NOMO-1 treated with DMSO at 0.1 percent for 48 hours (cell line): ENCODE measurements around the gene TRMT44.

Source experiments
- DNase-seq: peaks from one replicate; lab custom pipeline; 2025; ENCODE audit not compliant: unreplicated experiment; lab: John Stamatoyannopoulos, UW

TRMT44 gene

GRCh38 chr4:8433136-8433535, 7.4 kb upstream of the TRMT44 start:
- DNase-seq, result no peak

- no peak for DNase-seq
These were observed 6.1 kb upstream of the TRMT44 start for GRCh38 chr4:8434251-8435073.

- DNase-seq, result no peak
These were observed 4.9 kb upstream of the TRMT44 start for GRCh38 chr4:8435656-8436121.

- DNase-seq, result no peak
These were observed 3.3 kb upstream of the TRMT44 start for GRCh38 chr4:8437281-8437680.

- DNase-seq, result no peak
These were observed 1.8 kb upstream of the TRMT44 start for GRCh38 chr4:8438743-8439142.

GRCh38 chr4:8439168-8439567, 1.4 kb upstream of the TRMT44 start:
- DNase-seq, result no peak

- DNase-seq, result peak; percentile 64
These were observed 574 bp upstream of the TRMT44 start for GRCh38 chr4:8439914-8440491.

GRCh38 chr4:8441499-8442091, 1.0 kb downstream of the TRMT44 start:
- no peak for DNase-seq

- DNase-seq, result no peak
These were observed 2.2 kb downstream of the TRMT44 start for GRCh38 chr4:8442596-8443358.

- DNase-seq, result no peak
These were observed 3.2 kb downstream of the TRMT44 start for GRCh38 chr4:8443801-8444200.

GRCh38 chr4:8446122-8446521, 5.5 kb downstream of the TRMT44 start:
- DNase-seq, result no peak

- no peak for DNase-seq
These were observed 11.0 kb downstream of the TRMT44 start for GRCh38 chr4:8451440-8452182.

GRCh38 chr4:8453957-8454356, 13.4 kb downstream of the TRMT44 start:
- no peak for DNase-seq

GRCh38 chr4:8457646-8458252, 17.2 kb downstream of the TRMT44 start:
- no peak for DNase-seq

GRCh38 chr4:8459867-8460445, 19.4 kb downstream of the TRMT44 start:
- DNase-seq, result no peak

- no peak for DNase-seq
These were observed 20.5 kb downstream of the TRMT44 start for GRCh38 chr4:8461086-8461485.

- no peak for DNase-seq
These were observed 21.0 kb downstream of the TRMT44 start for GRCh38 chr4:8461616-8462015.

- no peak for DNase-seq
These were observed 23.2 kb downstream of the TRMT44 start for GRCh38 chr4:8463811-8464210.

- no peak for DNase-seq
These were observed 23.8 kb downstream of the TRMT44 start for GRCh38 chr4:8464381-8464780.
